OCI-M2 (cell line): ENCODE results near the gene KCNIP4.
A peak's percentile ranks its signal among the peaks of the same experiment; 100 is the strongest.
"Not testable (repeated sequence)": the region's sequence is repeated elsewhere in the genome, so short reads cannot be mapped to it uniquely, and the experiment has no call there.

Experiments used
- DNase-seq: peaks from one replicate; lab custom pipeline; 2025; ENCODE audit not compliant: unreplicated experiment; lab: John Stamatoyannopoulos, UW

Gene KCNIP4

DNA sequence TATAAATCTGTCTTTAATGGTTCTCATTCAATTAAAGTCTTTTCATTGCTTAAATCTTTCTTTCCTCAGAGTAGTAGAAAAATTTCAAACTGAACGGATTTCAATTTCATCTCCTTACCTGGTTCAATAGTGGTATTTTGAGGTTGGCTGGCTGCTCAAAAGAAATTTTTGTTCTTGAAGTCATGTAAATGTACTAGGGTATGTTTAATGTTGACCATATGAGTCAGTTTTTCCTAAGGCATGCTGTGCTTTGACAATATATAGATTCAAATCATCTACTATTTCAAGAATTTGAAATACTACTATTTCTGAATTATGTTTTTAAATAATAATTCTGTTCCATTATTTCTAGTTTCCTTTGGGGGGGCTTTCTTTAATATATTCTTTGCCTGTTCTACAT is 1142.9 kb downstream of the KCNIP4 start:
- no peak for DNase-seq

DNA sequence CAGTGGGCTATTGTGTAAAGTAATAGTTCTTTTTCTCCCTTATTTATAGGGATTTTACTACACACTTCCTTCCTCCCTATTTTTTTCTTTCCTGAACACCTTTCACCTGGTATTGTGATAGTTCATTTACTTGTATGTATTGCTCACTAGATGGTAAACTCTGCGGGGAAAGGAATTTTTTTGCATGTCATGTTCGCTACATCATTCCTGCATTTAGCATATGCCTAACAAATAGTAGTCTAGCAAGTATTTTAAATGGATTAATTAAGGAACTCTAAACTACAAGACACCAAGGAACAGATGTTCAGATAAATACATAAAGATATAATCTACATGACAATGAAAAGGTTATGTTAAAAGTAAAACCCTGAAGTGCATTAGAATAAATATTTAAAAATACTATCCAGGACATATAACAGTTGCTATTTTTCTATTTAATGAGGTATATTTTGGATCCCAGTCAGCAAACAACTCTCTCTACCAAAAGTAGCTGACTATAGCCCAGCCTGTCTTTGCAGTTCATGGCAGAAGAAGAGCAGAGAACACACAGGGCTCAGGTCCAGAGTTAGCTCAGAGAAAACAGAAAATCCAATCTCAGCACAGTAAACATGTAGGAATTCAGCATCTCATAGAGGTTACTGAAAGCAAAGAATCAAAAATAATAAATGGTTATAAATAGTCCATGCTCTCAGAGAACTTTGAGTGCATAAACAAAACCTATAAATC is 1160.5 kb downstream of the KCNIP4 start:
- DNase-seq = no peak

- DNase-seq = not testable (repeated sequence)
Observed at GRCh38 chr4:20783134-20783533, 1165.4 kb downstream of the KCNIP4 start.

DNA sequence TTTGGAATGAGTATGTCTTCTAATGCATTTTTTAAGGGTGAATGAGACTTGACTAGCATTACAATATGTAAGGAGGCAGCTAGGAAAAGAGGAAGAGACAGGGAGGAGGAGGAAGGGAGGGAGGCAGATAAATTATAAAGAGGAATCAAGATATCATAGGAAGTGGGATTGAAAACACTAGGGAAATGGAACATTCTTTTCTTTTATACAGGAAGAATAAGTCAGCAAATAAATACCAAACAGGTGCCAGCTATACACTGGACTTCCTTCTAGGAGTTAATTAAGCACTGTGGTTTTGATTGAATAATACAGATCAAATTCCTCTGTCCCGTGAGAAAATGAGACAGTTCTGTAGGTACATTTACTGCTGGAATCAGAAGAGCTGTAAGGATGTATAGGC is 1169.7 kb downstream of the KCNIP4 start:
- no peak for DNase-seq

DNA sequence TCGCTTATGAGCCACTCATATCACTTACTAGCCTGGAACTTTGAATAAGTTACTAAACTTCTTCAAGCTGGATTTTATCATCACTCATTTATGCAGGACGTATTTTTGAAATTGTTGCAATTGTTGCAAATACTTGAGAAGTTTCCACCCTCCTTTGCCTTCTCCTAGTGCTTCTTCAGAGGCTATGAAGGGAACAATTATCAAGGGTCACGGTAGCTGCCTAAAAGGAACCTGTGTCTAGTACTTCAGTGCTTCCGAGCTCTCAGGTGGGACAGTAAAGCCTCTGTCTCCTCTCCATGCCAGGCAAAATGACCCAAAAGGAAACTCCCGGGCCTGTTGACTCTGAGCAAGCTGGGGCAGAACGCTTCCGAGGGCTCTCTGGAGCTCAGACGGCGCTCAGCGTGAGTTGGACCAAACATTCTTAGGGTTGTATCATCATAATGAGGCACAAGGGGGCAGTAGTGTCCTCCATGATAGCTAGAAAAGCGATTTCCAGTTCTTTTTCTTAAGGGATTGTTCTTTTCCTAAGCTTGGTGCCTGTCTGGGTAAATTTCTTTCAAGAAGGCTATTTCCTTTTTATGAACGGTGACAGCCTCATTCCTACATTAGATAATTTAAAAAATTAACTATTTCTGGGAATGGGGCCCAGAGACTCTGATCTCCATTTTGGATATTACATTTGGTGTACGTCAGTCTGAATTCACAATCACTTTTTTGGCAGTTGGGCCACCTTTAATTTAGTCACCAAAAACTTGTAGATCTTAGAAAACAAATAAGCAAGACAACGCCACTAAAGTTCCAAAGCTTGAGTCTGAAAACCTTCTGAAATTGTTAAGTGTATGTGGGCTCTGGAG is 1175.2 kb downstream of the KCNIP4 start:
- DNase-seq = no peak

GRCh38 chr4:20764366-20764992 is 1184.1 kb downstream of the KCNIP4 start:
- DNase-seq = no peak

DNA sequence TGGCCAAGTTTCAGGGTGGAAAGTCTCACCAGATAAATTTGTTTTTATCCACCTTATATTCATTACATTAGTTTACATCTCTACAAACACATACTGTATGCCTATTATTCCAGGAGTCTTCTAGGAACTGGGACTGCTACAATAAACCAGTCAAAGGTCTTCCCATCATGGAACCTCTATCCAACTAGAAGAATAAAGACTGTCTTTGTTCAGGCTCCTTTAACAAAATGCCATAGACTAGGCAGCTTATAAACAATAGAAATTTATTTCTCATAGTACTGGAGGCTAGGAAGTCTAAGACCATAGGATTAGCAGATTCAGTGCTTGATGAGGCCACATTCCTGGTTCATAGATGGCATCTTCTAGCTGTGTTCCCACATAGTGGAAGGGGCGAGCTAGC is 1186.7 kb downstream of the KCNIP4 start:
- no peak for DNase-seq

DNA sequence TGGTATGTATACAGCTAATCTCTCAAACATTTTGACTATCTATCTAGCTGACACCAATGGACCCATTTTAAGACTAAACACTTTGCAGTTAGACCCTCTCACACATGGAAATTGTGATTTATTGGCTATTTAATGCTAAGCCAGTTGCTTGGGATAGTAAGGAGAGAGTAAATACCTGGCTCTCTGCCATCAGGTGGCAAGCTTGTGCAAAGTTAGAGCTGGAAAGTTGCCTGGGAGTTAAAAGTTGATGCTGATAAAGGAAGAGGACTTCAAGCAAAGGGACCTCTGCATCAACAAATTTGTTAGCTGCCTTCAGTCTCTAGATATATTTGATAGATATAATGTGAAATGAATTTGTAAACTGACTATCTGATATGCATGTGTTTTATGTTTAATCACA is 1187.2 kb downstream of the KCNIP4 start:
- no peak for DNase-seq

- no peak for DNase-seq
Observed at GRCh38 chr4:20760053-20760452, 1188.5 kb downstream of the KCNIP4 start.

DNA sequence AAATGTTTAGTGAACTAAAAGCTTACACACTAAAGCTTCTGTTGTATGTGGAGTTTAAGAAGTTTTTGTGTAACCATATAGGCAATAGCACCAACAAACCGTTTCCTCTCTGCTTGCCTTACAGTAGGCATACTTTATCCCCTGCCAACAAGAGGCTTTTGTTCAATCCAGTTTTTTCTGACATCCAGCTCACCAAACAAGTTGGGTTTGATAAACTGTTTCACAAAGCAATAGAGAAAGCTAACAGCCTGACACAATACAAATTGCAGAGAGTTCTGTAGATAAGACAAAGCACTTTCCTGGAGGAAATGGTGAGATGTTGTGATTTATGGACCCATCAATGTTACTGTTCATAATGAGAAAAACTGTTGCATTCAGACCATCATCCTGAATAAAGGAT is 1194.5 kb downstream of the KCNIP4 start:
- DNase-seq = no peak

DNA sequence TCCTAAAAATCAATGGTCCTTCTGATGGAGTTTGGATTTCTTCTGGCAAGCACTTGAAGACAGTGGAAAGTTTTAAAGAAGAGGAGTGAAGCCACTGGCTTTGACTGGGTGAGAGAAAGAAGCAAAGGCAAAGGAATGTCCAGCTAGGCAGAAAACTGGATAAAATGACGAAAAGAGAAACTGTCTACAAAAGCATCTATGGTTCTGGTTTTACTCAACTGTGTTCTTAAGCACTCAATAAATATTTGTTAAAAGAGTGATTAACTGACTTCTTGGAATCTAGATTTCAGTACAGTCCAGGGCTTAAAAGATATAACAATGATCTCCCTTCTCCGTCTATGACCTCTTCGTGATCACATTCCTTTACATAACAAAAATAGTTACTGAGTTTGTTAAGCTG is 1195.9 kb downstream of the KCNIP4 start:
- no peak for DNase-seq

DNA sequence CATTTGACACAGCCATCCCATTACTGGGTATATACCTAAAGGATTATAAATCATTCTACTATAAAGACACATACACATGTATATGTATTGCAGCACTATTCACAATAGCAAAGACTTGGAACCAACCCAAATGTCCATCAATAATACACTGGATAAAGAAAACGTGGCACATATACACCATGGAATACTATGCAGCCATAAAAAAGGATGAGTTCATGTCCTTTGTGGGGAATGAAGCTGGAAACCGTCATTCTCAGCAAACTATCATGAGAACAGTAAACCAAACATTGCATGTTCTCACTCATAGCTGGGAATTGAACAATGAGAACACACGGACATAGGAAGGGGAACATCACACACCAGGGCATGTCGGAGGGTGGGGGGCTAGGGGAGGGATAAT is 1202.6 kb downstream of the KCNIP4 start:
- not testable (repeated sequence) for DNase-seq

- no peak for DNase-seq
Observed at GRCh38 chr4:20735931-20736330, 1212.6 kb downstream of the KCNIP4 start.

GRCh38 chr4:20724915-20725314 is 1223.7 kb downstream of the KCNIP4 start:
- no peak for DNase-seq

DNA sequence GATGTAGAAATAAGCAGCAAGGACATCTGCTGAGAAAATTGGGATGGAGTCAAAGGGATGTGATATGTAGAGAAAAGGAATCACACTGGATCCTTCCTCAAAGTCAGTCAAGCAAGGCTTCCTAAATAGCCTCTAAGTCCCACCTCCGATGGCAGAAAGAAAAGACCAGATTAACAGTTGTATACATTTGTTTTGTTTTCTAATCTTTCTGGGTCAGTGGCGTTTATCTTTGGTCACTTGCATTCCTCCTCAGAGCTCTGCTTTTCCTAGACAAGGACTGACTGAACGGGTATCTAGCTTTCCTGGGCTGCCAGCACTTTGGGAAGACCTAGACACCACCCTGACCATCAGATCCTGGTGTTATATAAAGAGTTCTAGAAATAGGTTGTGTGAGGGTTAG is 1225.1 kb downstream of the KCNIP4 start:
- DNase-seq = no peak

DNA sequence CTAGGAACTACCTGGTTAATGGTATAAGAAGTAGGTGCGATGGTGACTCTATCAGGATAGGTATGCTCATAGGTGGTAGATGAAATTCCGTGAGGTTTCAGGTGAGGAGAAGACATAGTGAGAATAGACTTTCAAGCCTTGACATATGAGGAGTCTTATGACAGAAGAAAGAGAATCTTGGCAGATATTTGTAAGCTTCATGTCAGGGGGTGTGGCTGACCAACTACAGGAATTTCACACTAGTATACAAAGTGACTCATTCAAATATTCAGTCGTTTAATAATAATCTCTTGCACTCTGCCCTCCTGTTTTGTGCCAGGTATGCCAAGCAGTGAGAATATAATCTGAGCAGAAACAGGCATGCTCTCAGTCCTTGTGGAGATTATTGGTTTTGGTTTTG is 1225.6 kb downstream of the KCNIP4 start:
- DNase-seq = no peak

- DNase-seq = no peak
Observed at GRCh38 chr4:20711335-20711734, 1237.2 kb downstream of the KCNIP4 start.

DNA sequence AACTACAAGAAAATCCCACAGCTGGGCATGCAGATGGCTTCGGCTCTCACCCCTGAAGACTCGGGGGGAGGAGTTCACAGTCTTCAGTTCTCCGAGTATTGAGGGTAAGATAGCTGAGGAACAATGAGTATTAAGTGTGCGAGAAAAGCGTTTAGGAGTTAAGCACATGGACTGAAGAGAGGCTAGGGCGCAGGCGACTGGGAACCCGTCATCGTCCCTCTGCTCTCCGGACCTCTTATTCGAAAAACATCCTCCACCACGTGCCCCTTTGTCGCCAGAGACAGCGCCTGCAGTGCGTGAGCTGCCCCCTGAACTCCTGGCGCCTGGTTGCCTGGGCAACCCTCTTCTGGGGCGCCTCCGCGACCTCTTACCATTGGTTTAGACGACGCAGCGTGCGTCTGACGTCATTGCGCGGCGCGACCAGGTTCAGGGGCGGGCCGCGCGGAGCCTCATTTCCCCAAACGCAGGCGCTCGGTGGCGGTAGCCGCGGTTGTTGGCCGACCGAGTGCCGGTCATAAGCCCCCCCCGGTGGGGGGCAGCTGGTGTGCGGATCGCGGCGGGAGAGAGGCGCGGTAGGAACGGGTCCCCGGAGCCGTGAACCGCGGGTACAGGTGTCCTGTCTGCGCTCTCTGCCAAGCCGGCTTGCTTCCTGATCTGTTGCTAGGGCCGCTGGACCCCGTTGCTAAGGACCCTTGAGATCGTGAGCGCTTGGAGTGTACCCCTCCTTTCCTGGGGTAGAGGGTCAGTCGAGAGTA is 1248.4 kb downstream of the KCNIP4 start, which contains the start of gene PACRGL:
TSS of gene PACRGL (plus strand) at position 452 of the 755 bp plus-strand sequence. CDS start 4,024 bp downstream, outside the sequence.
- DNase-seq = peak; percentile 68

- no peak for DNase-seq
Observed at GRCh38 chr4:20698820-20699219, 1249.8 kb downstream of the KCNIP4 start.

DNA sequence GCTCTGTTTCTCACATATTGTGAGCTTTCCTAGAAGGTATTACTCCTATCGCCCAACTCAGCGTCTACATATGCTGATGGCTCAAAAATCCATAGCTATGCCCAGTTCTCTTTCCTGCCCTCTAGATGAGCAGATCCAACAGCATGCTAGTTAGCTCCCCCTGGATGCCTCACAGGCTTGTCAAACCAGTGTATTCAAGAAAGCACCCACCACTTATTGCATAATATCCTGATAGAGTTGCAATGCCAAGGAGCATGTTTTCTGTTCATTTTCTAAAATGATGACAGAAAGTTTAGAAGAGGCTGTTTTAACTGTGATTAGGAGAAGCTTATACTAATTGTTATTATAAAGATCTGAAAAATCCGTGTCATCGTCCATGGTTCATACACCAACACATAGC is 1250.2 kb downstream of the KCNIP4 start:
- DNase-seq = no peak

DNA sequence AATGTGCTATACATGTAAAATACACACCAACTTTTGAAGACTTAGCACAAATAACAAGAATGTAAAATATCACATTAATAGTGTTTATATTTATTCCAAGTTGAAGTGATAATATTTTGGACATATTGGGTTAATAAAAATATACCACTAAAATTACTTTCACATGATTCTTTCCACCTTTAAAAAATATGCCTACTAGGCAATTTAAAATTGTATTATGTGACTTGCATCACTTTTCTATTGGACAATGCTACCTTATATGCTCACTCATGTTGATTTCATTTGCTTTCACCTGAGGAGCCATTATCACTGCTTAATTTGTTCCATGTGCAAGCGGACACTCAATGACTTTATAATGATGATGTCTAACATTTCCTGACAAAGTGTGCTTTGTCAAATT is 1251.8 kb downstream of the KCNIP4 start:
- no peak for DNase-seq
